Caco-2 (cell line): ENCODE data around the gene MED29. TPM values are rescaled to one million over a fixed set of nuclear protein-coding genes. Genes with fewer than 3 reads are reported as not detected.

Source experiments
- BruUV-seq: library from RNA; stranded (reverse); fragments of 400-500 nt; replicated peaks from 2 replicates; lab custom pipeline; 2021; lab: Mats Ljungman, UMichigan
- CTCF ChIA-PET: fragments of 300-600 bp; sonication (Branson Sonifier 250); formaldehyde crosslinking; loops from one replicate; lab custom pipeline; 2022; ENCODE audit warnings: antibody characterized with exemption; lab: Charles Lee
- POLR2A ChIA-PET: fragments of 300-600 bp; sonication (Branson Sonifier 250); formaldehyde crosslinking; loops from one replicate; lab custom pipeline; 2022; ENCODE audit warnings: antibody characterized with exemption; lab: Charles Lee
- DNase-seq, 2 experiments: peaks; one replicate each; pipeline versions ENCODE4 v3.0.0 to v3.0.0-alpha.2; 2020 to 2022
- H3K27me3 ChIP-seq: replicated peaks from 2 replicates; pipeline ENCODE4 v1.6.0; 2011; ENCODE audit warnings: low read length; ENCODE audit not compliant: control insufficient read depth, insufficient read depth
- H3K36me3 ChIP-seq: 2 replicates; pipeline ENCODE4 v1.5.1; 2011; ENCODE audit warnings: low read length; ENCODE audit not compliant: control insufficient read depth, insufficient read depth
- H3K4me1 ChIP-seq: fragments of 250-450 bp; sonication (Bioruptor Pico); 2 replicates; pipeline ENCODE4 v1.5.1; 2020; ENCODE audit warnings: mild to moderate bottlenecking
- H3K4me3 ChIP-seq: 2 replicates; pipeline ENCODE4 v1.5.1; 2011; ENCODE audit warnings: low read depth, mild to moderate bottlenecking, control low read depth, low read length
- H3K9me3 ChIP-seq: fragments of 250-450 bp; sonication (Bioruptor Pico); 2 replicates; pipeline ENCODE4 v1.5.1; 2020; ENCODE audit warnings: mild to moderate bottlenecking, moderate library complexity
- H3K27ac Mint-ChIP-seq: one replicate; pipeline ENCODE4 v1.8.0; 2022; ENCODE audit warnings: mixed read lengths; ENCODE audit not compliant: unreplicated experiment
- H3K27me3 Mint-ChIP-seq: one replicate; pipeline ENCODE4 v1.8.0; 2022; ENCODE audit warnings: mixed read lengths; ENCODE audit not compliant: insufficient read depth, unreplicated experiment
- H3K36me3 Mint-ChIP-seq: one replicate; pipeline ENCODE4 v1.8.0; 2022; ENCODE audit warnings: mild to moderate bottlenecking, mixed read lengths; ENCODE audit not compliant: insufficient read depth, unreplicated experiment
- H3K4me1 Mint-ChIP-seq: one replicate; pipeline ENCODE4 v1.8.0; 2022; ENCODE audit warnings: low read depth, mixed read lengths; ENCODE audit not compliant: unreplicated experiment
- H3K4me3 Mint-ChIP-seq: one replicate; pipeline ENCODE4 v1.8.0; 2022; ENCODE audit warnings: mild to moderate bottlenecking, moderate library complexity, mixed read lengths; ENCODE audit not compliant: unreplicated experiment
- H3K9me3 Mint-ChIP-seq: one replicate; pipeline ENCODE4 v1.8.0; 2022; ENCODE audit warnings: mixed read lengths; ENCODE audit not compliant: unreplicated experiment
- CTCF ChIP-seq, 2 experiments: fragments of 200-600 bp in 1 of 2; IDR thresholded peaks; 1 replicate in 1 of 2; 2 replicates in 1 of 2; pipeline versions ENCODE4 v1.5.1 to v1.8.0; 2011 to 2022; ENCODE audit warnings: antibody characterized with exemption in 1 of 2, control low read depth in 1 of 2, inconsistent platforms in 1 of 2, low read depth in 1 of 2, low read length in 1 of 2, mild to moderate bottlenecking in 1 of 2, moderate library complexity in 1 of 2; ENCODE audit not compliant: insufficient read depth in 1 of 2, severe bottlenecking in 1 of 2, unreplicated experiment in 1 of 2
- intact Hi-C: fragments of 100-400 bp; cut with micrococcal nuclease; formaldehyde crosslinking; loops from one replicate; pipeline ENCODE4 v1.10.0; 2022; ENCODE audit not compliant: unreplicated experiment
- total RNA-seq: library from RNA; stranded (reverse); gene quantifications from 2 replicates; pipeline ENCODE4 v1.2.3, GENCODE V29; 2022

MED29 gene
- total RNA-seq, 1 experiment from 2014 or later: 50.8 TPM

- peak; percentile 61 to 72 for DNase-seq
- CTCF ChIA-PET: interaction anchor here (0.6 to 1.8 kb wide), 13 partner anchors 13 to 669 kb away, joined by 3 to 22 read pairs (median 3); partner anchors contain the start of genes MED29, PAF1, RPS16 and SAMD4B
- intact Hi-C loops: no loop called here
- no peaks in the 10 kb centered on the region for H3K9me3 Mint-ChIP-seq
- H3K4me1 Mint-ChIP-seq: peaks cover 33% of the 10 kb centered on the region
- H3K9me3 ChIP-seq: no peaks in the 10 kb centered on the region
- peak overlapping the region; percentile 71 for H3K27ac Mint-ChIP-seq
- H3K4me3 ChIP-seq: peak overlapping the region; percentile 88
- TF ChIP-seq CTCF (IDR thresholded peaks at IDR 0.05; ENCODE audit: insufficient read depth in 1 of 2, low read depth in 1 of 2, low read length in 1 of 2, severe bottlenecking in 1 of 2, unreplicated experiment in 1 of 2): peak; percentile 38 to 60
- H3K36me3 Mint-ChIP-seq: peaks cover 52% of the 10 kb centered on the region
- BruUV-seq: no TSS peak
- H3K4me3 Mint-ChIP-seq: peak overlapping the region; percentile 77
- POLR2A ChIA-PET: interaction anchor here (1.2 to 1.6 kb wide), 3 partner anchors 13 to 22 kb away, joined by 6 to 25 read pairs (median 7); partner anchors contain the start of gene RPS16
- peaks cover 3% of the 10 kb centered on the region for H3K27me3 Mint-ChIP-seq
- H3K4me1 ChIP-seq: peaks cover 20% of the 10 kb centered on the region
- no peaks in the 10 kb centered on the region for H3K27me3 ChIP-seq
- peaks cover 2% of the 10 kb centered on the region for H3K36me3 ChIP-seq
These were observed 22.9 kb downstream of the MED29 start for GRCh38 chr19:39413911-39414608.

- Histone ChIP-seq H3K9me3 (no peaks in the 10 kb centered on the region), H3K36me3 (peaks cover 3% of the 10 kb centered on the region), H3K27me3 (no peaks in the 10 kb centered on the region), H3K4me1 (peaks cover 20% of the 10 kb centered on the region), H3K4me3 (no peak overlapping the region)
- no peak overlapping the region for H3K27ac Mint-ChIP-seq
- no peak overlapping the region for H3K4me3 Mint-ChIP-seq
- H3K9me3 Mint-ChIP-seq: no peaks in the 10 kb centered on the region
- H3K27me3 Mint-ChIP-seq: peaks cover 3% of the 10 kb centered on the region
- intact Hi-C loops: no loop called here
- no TSS peak for BruUV-seq
- POLR2A ChIA-PET: no interaction called here
- peaks cover 29% of the 10 kb centered on the region for H3K4me1 Mint-ChIP-seq
- no peak for DNase-seq
- no peak for TF ChIP-seq CTCF (IDR thresholded peaks at IDR 0.05; ENCODE audit: insufficient read depth in 1 of 2, low read depth in 1 of 2, low read length in 1 of 2, severe bottlenecking in 1 of 2, unreplicated experiment in 1 of 2)
- peaks cover 52% of the 10 kb centered on the region for H3K36me3 Mint-ChIP-seq
- CTCF ChIA-PET: interaction anchor here (0.9 to 1.1 kb wide), 2 partner anchors 13 to 14 kb away, joined by 3 read pairs; no protein-coding TSS in a partner anchor
These were observed 24.2 kb downstream of the MED29 start for GRCh38 chr19:39415111-39416046.
